NT2/D1 (cell line): ENCODE data around the gene CRYBB2.
"Not testable (repeated sequence)": the region's sequence is repeated elsewhere in the genome, so short reads cannot be mapped to it uniquely, and the experiment has no call there.

ENCODE experiments used
- DNase-seq: peaks from one replicate; pipeline ENCODE4 v3.0.0-alpha.2; 2011; ENCODE audit warnings: low read depth, low spot score
- H3K27me3 ChIP-seq: 2 replicates; pipeline ENCODE4 v1.6.0; 2011; ENCODE audit warnings: mild to moderate bottlenecking; ENCODE audit not compliant: insufficient read length, insufficient read depth
- H3K36me3 ChIP-seq: 2 replicates; pipeline ENCODE4 v1.6.1; 2011; ENCODE audit warnings: mild to moderate bottlenecking, low read length, mixed read lengths; ENCODE audit not compliant: insufficient read depth, insufficient read length
- H3K4me1 ChIP-seq: 2 replicates; pipeline ENCODE4 v1.5.1; 2011; ENCODE audit not compliant: insufficient read depth, insufficient read length
- H3K4me3 ChIP-seq: 2 replicates; pipeline ENCODE4 v1.5.1; 2011; ENCODE audit warnings: low read depth; ENCODE audit not compliant: insufficient read length
- H3K9ac ChIP-seq: 2 replicates; pipeline ENCODE4 v1.6.0; 2011; ENCODE audit warnings: low read depth; ENCODE audit not compliant: insufficient read length
- H3K9me3 ChIP-seq: 2 replicates; pipeline ENCODE4 v1.5.1; 2011; ENCODE audit warnings: mild to moderate bottlenecking, low read length; ENCODE audit not compliant: insufficient read depth
- SUZ12 ChIP-seq: IDR thresholded peaks from 2 replicates; pipeline ENCODE4 v1.6.1; 2011; ENCODE audit not compliant: insufficient read length, insufficient read depth; ENCODE audit errors: extremely low read depth
- YY1 ChIP-seq: IDR thresholded peaks from 2 replicates; pipeline ENCODE4 v1.6.1; 2011; ENCODE audit not compliant: insufficient read length, insufficient read depth
- ZNF274 ChIP-seq: IDR thresholded peaks from 2 replicates; pipeline ENCODE4 v1.6.1; 2011; ENCODE audit warnings: mild to moderate bottlenecking, low read depth, low read length

CRYBB2 gene

DNA sequence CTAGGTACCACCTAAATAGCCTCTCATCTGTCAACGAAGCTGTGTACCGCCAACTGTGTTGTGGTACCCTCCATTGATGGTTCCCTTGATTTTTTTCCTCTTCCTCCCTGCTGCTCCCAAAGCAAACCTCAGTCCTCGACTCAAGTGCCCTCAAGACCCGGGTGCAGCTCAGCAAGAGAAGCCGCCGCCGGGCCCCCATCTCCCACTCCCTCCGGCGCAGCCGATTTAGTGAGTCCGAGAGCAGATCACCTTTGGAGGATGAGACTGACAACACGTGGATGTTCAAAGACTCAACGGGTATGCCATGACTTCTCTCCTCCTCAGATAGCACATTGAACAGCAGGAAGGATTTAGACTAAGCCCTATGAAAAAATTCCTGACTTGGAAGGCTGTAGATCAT lies 42.2 kb upstream of the CRYBB2 start:
- H3K36me3 ChIP-seq = peaks cover 51% of the 10 kb centered on the region
- no peak for DNase-seq
- H3K27me3 ChIP-seq = no peaks in the 10 kb centered on the region
- TF ChIP-seq SUZ12 (no peak), YY1 (no peak), ZNF274 (no peak)
- peaks cover 4% of the 10 kb centered on the region for H3K4me1 ChIP-seq
- no peaks in the 10 kb centered on the region for H3K9me3 ChIP-seq
- H3K9ac ChIP-seq = no peak overlapping the region
- no peak overlapping the region for H3K4me3 ChIP-seq

DNA sequence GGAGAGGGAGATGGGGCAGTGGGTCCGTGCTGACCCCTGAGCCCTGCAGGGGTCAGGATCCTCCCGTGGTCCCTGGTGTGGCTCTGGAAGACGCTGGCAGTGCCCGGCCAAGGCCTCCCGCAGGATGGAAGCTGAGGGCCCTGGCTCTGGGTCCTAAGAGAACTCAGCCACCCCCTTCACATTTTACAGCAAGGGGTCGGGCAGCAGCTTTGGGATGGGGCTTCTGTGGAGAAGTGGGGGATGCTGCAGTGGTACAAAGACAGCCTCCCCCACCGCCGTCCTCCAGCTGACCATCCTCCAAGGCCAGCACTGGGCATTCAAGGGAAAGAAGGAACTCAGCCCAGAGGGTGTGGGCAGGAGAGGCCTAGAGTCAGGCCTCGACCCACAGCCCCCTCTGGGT lies 41.5 kb upstream of the CRYBB2 start:
- no peak for TF ChIP-seq YY1
- TF ChIP-seq ZNF274 = no peak
- TF ChIP-seq SUZ12 = no peak
- Histone ChIP-seq H3K4me1 (peaks cover 4% of the 10 kb centered on the region), H3K36me3 (peaks cover 49% of the 10 kb centered on the region), H3K9ac (no peak overlapping the region), H3K27me3 (no peaks in the 10 kb centered on the region), H3K4me3 (no peak overlapping the region), H3K9me3 (no peaks in the 10 kb centered on the region)
- DNase-seq = no peak

DNA sequence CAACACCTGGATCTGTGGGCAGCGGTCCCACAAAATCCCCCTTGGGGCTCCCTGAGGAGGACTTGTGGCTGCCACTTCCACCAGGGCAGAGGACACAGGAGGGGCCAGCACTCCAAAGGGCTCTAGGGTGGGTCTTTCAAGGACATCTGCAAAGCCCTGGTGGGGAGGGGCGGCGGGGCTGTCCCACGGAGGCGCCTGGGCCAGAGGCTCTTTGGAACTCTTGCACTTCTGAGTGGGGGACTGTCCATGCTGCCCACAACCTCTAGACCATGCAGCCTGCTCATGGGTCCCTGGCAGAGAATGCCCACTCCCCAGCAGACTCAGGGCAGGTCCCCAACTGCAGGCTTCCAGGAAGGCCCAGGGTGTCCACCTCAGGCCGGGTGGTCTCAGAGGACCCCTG lies 41.1 kb upstream of the CRYBB2 start:
- H3K36me3 ChIP-seq = peaks cover 49% of the 10 kb centered on the region
- H3K9me3 ChIP-seq, H3K4me1 ChIP-seq, H3K4me3 ChIP-seq, H3K27me3 ChIP-seq, DNase-seq, H3K9ac ChIP-seq: not testable (repeated sequence)

DNA sequence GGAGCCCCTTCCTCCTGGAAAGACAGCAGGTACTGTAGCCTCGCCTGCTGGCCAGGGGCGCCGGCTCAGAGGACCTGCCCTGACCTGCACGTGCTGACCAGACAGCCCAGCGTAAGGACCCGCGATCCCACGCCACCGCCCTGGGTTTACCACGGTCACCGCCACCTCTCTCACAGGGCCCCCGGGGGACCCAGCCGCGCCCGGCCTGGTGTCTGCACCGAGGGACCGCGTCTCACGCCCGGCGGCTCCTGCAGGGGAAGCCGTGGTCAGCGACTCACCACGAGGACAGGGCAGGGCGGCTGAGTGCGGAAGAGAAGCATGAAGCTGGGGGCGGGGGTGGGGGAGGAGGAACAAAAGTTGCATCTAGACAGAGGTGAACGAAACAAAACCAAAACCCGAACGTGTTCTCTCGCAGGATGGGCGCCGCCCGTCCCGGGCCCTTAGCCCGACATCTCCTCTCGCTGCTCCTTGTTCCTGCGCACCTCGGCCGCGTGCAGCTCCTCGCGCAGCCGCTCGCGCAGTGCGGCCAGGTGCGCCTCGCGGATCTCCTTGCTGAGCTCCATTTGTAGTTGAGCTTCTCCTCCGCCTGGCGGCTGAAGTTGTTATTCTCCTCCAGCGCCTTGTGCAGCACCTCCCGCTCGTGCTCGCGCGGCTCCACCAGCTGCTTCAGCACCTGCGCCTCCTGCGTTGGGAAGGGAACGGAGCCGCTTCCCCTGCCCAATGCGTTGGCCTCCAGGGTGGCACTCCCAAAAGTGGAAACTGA lies 40.4 kb upstream of the CRYBB2 start:
- not testable (repeated sequence) for H3K9me3 ChIP-seq, H3K9ac ChIP-seq, H3K27me3 ChIP-seq, H3K4me1 ChIP-seq, H3K4me3 ChIP-seq, DNase-seq
- H3K36me3 ChIP-seq = peaks cover 48% of the 10 kb centered on the region

DNA sequence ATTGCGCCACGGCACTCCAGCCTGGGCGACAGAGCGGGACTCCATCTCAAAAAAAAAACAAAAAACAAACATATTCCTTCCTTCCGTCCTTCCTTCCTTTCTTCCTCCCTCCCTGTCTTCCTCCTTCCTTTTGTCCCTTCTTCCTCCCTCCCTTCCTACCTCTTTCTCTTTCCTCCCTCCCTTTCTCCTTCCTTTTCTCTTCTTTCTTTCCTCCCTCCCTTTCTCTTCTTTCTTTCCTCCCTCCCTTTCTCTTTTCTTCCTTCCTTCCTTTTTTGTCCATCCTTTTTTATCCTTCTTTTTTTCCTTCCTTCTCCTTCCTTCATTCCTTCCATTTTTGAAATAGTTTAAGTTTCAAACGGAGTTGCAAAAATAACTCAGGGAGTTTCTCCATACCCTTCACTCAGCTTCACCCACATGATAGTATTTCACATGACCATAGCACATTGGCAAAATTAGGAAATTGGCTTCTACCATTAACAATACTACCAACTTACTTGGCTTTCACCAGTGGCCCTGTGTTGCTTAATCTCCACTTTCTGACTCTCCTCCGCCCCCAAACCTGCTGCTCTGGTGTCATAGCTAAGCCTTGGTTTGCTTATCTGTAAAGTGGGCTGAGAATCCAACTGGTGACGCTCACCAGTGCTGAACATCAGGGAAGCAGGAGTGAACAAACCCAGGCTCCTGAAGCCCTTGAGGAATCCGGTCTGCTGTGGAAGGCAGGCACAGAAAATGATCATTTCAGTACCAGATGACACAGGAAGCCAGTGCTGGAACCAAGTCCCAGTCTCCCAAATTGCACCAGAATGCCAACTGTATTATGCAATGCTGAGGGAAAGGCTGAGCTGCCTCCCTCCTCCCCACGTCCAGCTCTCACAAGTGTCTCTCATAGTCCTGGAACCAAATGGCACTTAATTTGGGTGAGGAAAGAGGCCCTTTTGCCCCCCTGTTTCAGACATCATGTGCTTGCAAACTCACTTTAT lies 37.0 kb upstream of the CRYBB2 start:
- DNase-seq = no peak
- TF ChIP-seq SUZ12 (no peak), YY1 (no peak), ZNF274 (no peak)
- Histone ChIP-seq H3K4me3 (no peak overlapping the region), H3K9ac (no peak overlapping the region), H3K9me3 (no peaks in the 10 kb centered on the region), H3K4me1 (no peaks in the 10 kb centered on the region), H3K27me3 (no peaks in the 10 kb centered on the region), H3K36me3 (peaks cover 45% of the 10 kb centered on the region)

DNA sequence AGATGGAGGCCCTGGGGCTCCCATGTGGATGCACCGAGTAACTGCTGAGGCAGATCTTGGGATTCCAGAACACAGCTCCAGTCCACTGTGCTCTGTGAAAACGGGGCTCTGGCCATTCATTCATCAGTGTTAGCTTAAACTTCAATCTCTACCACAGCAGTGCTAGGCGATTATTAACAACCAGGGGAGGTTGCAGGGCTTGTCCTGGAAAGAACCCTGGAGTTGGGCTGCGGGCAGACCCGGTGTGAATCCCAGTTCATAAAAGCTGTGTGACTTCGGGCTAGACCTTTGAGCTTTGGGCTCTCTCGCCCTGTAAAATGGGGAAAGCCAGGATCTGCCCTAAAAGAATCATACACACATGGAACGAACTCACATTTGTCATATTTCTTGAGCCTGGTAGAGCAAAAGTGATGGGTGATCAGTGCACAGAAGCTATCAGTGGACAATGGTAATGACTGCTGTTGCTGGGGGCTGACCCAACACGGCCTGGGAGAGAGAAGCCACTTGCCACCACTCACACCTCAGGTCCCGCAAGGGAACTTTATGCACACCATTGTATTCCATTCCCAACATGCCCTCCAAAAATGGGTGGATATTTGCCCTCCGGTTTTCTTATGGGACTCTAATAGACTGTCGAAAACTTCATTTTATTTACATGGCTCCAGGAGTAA lies 35.4 kb upstream of the CRYBB2 start:
- Histone ChIP-seq H3K9me3 (no peaks in the 10 kb centered on the region), H3K4me3 (no peak overlapping the region), H3K36me3 (peaks cover 41% of the 10 kb centered on the region), H3K4me1 (no peaks in the 10 kb centered on the region), H3K27me3 (no peaks in the 10 kb centered on the region), H3K9ac (no peak overlapping the region)
- no peak for DNase-seq
- TF ChIP-seq SUZ12 (no peak), YY1 (no peak), ZNF274 (no peak)

DNA sequence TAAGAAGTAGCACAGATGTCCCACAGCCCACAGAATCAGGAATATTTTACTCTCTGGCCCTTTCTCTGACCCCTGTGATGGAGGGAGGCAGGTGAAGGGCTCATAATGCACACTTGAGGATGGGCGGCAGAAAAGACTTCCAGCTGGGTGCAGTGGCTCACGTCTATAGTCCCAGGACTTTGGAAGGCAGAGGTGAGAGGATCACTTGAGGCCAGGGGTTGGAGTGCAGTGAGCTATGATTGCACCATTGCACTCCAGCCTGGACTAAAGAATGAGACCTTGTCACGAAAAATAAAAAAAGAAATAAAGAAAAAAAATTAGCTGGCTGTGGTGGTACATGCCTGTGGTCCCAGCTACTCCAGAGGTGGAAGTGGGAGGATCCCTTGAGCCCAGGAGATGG lies 33.3 kb upstream of the CRYBB2 start:
- H3K9me3 ChIP-seq = no peaks in the 10 kb centered on the region
- no peaks in the 10 kb centered on the region for H3K4me1 ChIP-seq
- H3K36me3 ChIP-seq = peaks cover 41% of the 10 kb centered on the region
- no peak for DNase-seq
- no peak overlapping the region for H3K9ac ChIP-seq
- no peak overlapping the region for H3K4me3 ChIP-seq
- no peaks in the 10 kb centered on the region for H3K27me3 ChIP-seq
- no peak for TF ChIP-seq YY1
- no peak for TF ChIP-seq SUZ12
- no peak for TF ChIP-seq ZNF274
